H9 (cell line): ENCODE measurements around the gene GFOD2. TPM values are rescaled to one million over a fixed set of nuclear protein-coding genes. Genes with fewer than 3 reads are reported as not detected.

Source experiments
- DNase-seq: peaks from one replicate; pipeline ENCODE4 v3.0.0-alpha.2; 2017
- H2AFZ ChIP-seq: one replicate; pipeline ENCODE4 v1.6.1; 2013; ENCODE audit warnings: mild to moderate bottlenecking, low read length, control low read depth, moderate library complexity
- H2AK5ac ChIP-seq: 2 replicates; pipeline ENCODE4 v1.6.1; 2013; ENCODE audit warnings: low read length, control low read depth, mixed read lengths; ENCODE audit not compliant: insufficient read length
- H2BK120ac ChIP-seq: one replicate; pipeline ENCODE4 v1.6.1; 2013; ENCODE audit warnings: low read depth, mild to moderate bottlenecking, low read length, control low read depth, inconsistent platforms; ENCODE audit not compliant: poor library complexity, severe bottlenecking
- H2BK12ac ChIP-seq: 2 replicates; pipeline ENCODE4 v1.6.1; 2013; ENCODE audit warnings: low read length, control low read depth, mixed read lengths, low read depth; ENCODE audit not compliant: insufficient read length
- H2BK15ac ChIP-seq: 2 replicates; pipeline ENCODE4 v1.6.1; 2013; ENCODE audit warnings: low read depth, low read length, control low read depth
- H2BK20ac ChIP-seq: one replicate; pipeline ENCODE4 v1.6.1; 2013; ENCODE audit warnings: low read depth, mild to moderate bottlenecking, low read length, control low read depth, inconsistent platforms; ENCODE audit not compliant: poor library complexity, severe bottlenecking
- H2BK5ac ChIP-seq: 2 replicates; pipeline ENCODE4 v1.6.1; 2013; ENCODE audit warnings: low read length, control low read depth, mixed read lengths; ENCODE audit not compliant: insufficient read length
- H3K14ac ChIP-seq: 2 replicates; pipeline ENCODE4 v1.6.1; 2013; ENCODE audit warnings: low read length, control low read depth; ENCODE audit not compliant: insufficient read depth
- H3K18ac ChIP-seq: 2 replicates; pipeline ENCODE4 v1.6.1; 2013; ENCODE audit warnings: low read depth, mild to moderate bottlenecking, mixed read lengths, low read length, control low read depth; ENCODE audit not compliant: insufficient read length
- H3K23ac ChIP-seq: 2 replicates; pipeline ENCODE4 v1.6.1; 2013; ENCODE audit warnings: low read length, control low read depth, mixed read lengths, low read depth; ENCODE audit not compliant: insufficient read length
- H3K23me2 ChIP-seq: 2 replicates; pipeline ENCODE4 v1.6.1; 2013; ENCODE audit warnings: low read depth, mild to moderate bottlenecking, mixed read lengths, low read length, control low read depth; ENCODE audit not compliant: insufficient read length, poor library complexity, severe bottlenecking
- H3K27ac ChIP-seq: 2 replicates; pipeline ENCODE4 v1.5.1; 2013; ENCODE audit warnings: low read length, control low read depth, mixed read lengths, low read depth; ENCODE audit not compliant: insufficient read length
- H3K27me3 ChIP-seq: 2 replicates; pipeline ENCODE4 v1.6.1; 2013; ENCODE audit warnings: low read length, control low read depth, inconsistent platforms; ENCODE audit not compliant: insufficient read depth
- H3K4ac ChIP-seq: 2 replicates; pipeline ENCODE4 v1.6.1; 2013; ENCODE audit warnings: low read depth, mild to moderate bottlenecking, control low read depth, inconsistent platforms, low read length, moderate library complexity
- H3K4me1 ChIP-seq: 2 replicates; pipeline ENCODE4 v1.6.1; 2013; ENCODE audit warnings: low read length, control low read depth, inconsistent platforms; ENCODE audit not compliant: insufficient read depth
- H3K4me2 ChIP-seq: 2 replicates; pipeline ENCODE4 v1.6.1; 2013; ENCODE audit warnings: low read length, control low read depth, mixed read lengths; ENCODE audit not compliant: insufficient read length, insufficient read depth
- H3K56ac ChIP-seq: 2 replicates; pipeline ENCODE4 v1.6.1; 2013; ENCODE audit warnings: low read depth, mild to moderate bottlenecking, mixed read lengths, low read length, control low read depth; ENCODE audit not compliant: insufficient read length
- H3K79me1 ChIP-seq: 2 replicates; pipeline ENCODE4 v1.6.1; 2013; ENCODE audit warnings: low read depth, mild to moderate bottlenecking, moderate library complexity, low read length, control low read depth, inconsistent platforms; ENCODE audit not compliant: insufficient read depth, poor library complexity, severe bottlenecking
- H3K79me2 ChIP-seq: 2 replicates; pipeline ENCODE4 v1.6.1; 2013; ENCODE audit warnings: low read length, control low read depth, inconsistent platforms; ENCODE audit not compliant: insufficient read depth
- H3K9ac ChIP-seq: 2 replicates; pipeline ENCODE4 v1.6.1; 2013; ENCODE audit warnings: low read length, control low read depth, mixed read lengths; ENCODE audit not compliant: insufficient read length; ENCODE audit errors: extremely low read depth
- H3K9me3 ChIP-seq: one replicate; pipeline ENCODE4 v1.6.1; 2013; ENCODE audit warnings: low read depth, low read length, inconsistent platforms; ENCODE audit not compliant: control insufficient read depth
- H3T11ph ChIP-seq: one replicate; pipeline ENCODE4 v1.6.1; 2013; ENCODE audit warnings: mild to moderate bottlenecking, low read length, control low read depth, inconsistent platforms
- H4K20me1 ChIP-seq: one replicate; pipeline ENCODE4 v1.6.1; 2013; ENCODE audit not compliant: control insufficient read depth, insufficient read length, insufficient read depth
- H4K5ac ChIP-seq: 2 replicates; pipeline ENCODE4 v1.6.1; 2013; ENCODE audit warnings: low read depth, mild to moderate bottlenecking, mixed read lengths, low read length, control low read depth; ENCODE audit not compliant: insufficient read length
- H4K8ac ChIP-seq: replicated peaks from 2 replicates; pipeline ENCODE4 v1.6.1; 2013; ENCODE audit warnings: low read length, control low read depth, mixed read lengths, low read depth; ENCODE audit not compliant: insufficient read length
- H4K91ac ChIP-seq: 2 replicates; pipeline ENCODE4 v1.6.1; 2013; ENCODE audit warnings: low read depth, mild to moderate bottlenecking, moderate library complexity, mixed read lengths, low read length, control low read depth; ENCODE audit not compliant: insufficient read length
- H3K27ac Mint-ChIP-seq, 3 experiments: 2 replicates in 2 of 3; 3 replicates in 1 of 3; pipeline ENCODE4 v1.8.0; 2020 to 2021; ENCODE audit warnings: mixed read lengths in 3 of 3, mild to moderate bottlenecking in 1 of 3, moderate library complexity in 1 of 3
- H3K27me3 Mint-ChIP-seq: 2 replicates; pipeline ENCODE4 v1.8.0; 2021; ENCODE audit warnings: low read depth, mild to moderate bottlenecking, moderate library complexity, mixed read lengths
- H3K36me3 Mint-ChIP-seq, 3 experiments: 2 replicates in 2 of 3; 3 replicates in 1 of 3; pipeline ENCODE4 v1.8.0; 2020 to 2021; ENCODE audit warnings: low read depth in 3 of 3, mixed read lengths in 3 of 3; ENCODE audit not compliant: insufficient read depth in 1 of 3
- H3K4me1 Mint-ChIP-seq, 2 experiments: 2 replicates each; pipeline ENCODE4 v1.8.0; 2020; ENCODE audit warnings: mixed read lengths in 2 of 2
- H3K4me3 Mint-ChIP-seq, 2 experiments: 2 replicates in 1 of 2; 3 replicates in 1 of 2; pipeline ENCODE4 v1.8.0; 2020 to 2021; ENCODE audit warnings: mild to moderate bottlenecking in 2 of 2, mixed read lengths in 2 of 2, moderate library complexity in 1 of 2
- H3K9me3 Mint-ChIP-seq, 2 experiments: 2 replicates in 1 of 2; 3 replicates in 1 of 2; pipeline ENCODE4 v1.8.0; 2020; ENCODE audit warnings: mild to moderate bottlenecking in 2 of 2, mixed read lengths in 2 of 2, moderate library complexity in 1 of 2
- WGBS: extraction: QIAGEN DNeasy Blood & Tissue Kit; methylation state at CpG from one replicate; pipeline ENCODE4 v1.1.7; 2013; ENCODE audit warnings: missing lambda C conversion rate, low lambda C conversion rate, mixed read lengths; ENCODE audit not compliant: insufficient read length; ENCODE audit errors: extremely low coverage; 5-methylcytosine and 5-hydroxymethylcytosine counted together
- total RNA-seq: library from RNA; stranded (reverse); gene quantifications from 2 replicates; pipeline ENCODE4 v1.2.1, GENCODE V29; 2021
- TF ChIP-seq, protein P1 (sequence below): fragments of 200-600 bp; sonication (generic); conservative IDR thresholded peaks from 3 replicates; pipeline ENCODE4 v1.8.0; 2021; ENCODE audit warnings: antibody characterized with exemption, mild to moderate bottlenecking

GFOD2 gene
- total RNA-seq, 1 experiment from 2014 or later = 21.8 TPM

DNA sequence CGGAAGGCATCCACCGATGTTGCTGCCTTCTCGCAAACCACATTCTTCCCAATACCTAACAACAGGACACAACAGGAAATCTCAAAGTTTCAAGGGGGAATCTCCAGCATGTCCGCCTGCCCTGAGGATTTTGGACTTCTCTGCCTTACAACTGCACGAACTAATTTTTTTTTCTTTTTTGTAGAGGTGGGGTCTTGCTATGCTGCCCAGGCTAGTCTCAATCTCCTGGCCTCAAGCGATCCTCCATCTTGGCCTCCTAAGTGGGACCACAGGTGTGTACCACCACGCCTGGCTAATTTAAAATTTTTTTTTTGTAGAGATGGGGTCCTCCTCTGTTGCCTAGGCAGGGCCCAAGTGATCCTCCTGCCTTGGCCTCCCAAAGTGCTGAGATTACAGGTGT lies 43.1 kb downstream of the GFOD2 start:
- Histone ChIP-seq H3K27me3 (no peaks in the 10 kb centered on the region), H3K4me1 (no peaks in the 10 kb centered on the region), H2BK5ac (no peak overlapping the region), H3K23ac (no peak overlapping the region), H3K18ac (no peak overlapping the region), H2AK5ac (no peak overlapping the region), H2BK12ac (no peak overlapping the region), H3K14ac (no peak overlapping the region), H3K79me2 (no peaks in the 10 kb centered on the region), H2BK120ac (no peak overlapping the region), H3K56ac (no peak overlapping the region), H4K8ac (no peak overlapping the region), H2BK20ac (no peak overlapping the region), H3K9me3 (no peaks in the 10 kb centered on the region), H3K4ac (no peak overlapping the region), H4K20me1 (peaks cover 3% of the 10 kb centered on the region), H3K79me1 (no peaks in the 10 kb centered on the region), H4K5ac (no peak overlapping the region), H3T11ph (no peak overlapping the region), H4K91ac (no peak overlapping the region), H3K9ac (no peak overlapping the region), H2AFZ (no peak overlapping the region), H2BK15ac (no peak overlapping the region), H3K23me2 (no peaks in the 10 kb centered on the region), H3K4me2 (no peak overlapping the region), H3K27ac (no peak overlapping the region)
- whole genome bisulfite sequencing = no CpG with 5 or more reads among the region's 7 CpGs
- Mint-ChIP-seq H3K9me3 (no peaks in the 10 kb centered on the region), H3K27me3 (no peaks in the 10 kb centered on the region), H3K36me3 (peaks cover 0 to 11% (median 4%) of the 10 kb centered on the region in 3 experiments; a peak in 4 of 7 replicates), H3K4me1 (0 out of 4 replicates have a peak, but pooled peaks cover 0 to 2% of the 10 kb centered on the region in 2 experiments), H3K27ac (peak overlapping the region in 2 of 3 experiments; percentile 40 to 77; a peak in 1 of 7 replicates), H3K4me3 (no peak overlapping the region)
- DNase-seq = no peak
- TF ChIP-seq, protein P1, sequence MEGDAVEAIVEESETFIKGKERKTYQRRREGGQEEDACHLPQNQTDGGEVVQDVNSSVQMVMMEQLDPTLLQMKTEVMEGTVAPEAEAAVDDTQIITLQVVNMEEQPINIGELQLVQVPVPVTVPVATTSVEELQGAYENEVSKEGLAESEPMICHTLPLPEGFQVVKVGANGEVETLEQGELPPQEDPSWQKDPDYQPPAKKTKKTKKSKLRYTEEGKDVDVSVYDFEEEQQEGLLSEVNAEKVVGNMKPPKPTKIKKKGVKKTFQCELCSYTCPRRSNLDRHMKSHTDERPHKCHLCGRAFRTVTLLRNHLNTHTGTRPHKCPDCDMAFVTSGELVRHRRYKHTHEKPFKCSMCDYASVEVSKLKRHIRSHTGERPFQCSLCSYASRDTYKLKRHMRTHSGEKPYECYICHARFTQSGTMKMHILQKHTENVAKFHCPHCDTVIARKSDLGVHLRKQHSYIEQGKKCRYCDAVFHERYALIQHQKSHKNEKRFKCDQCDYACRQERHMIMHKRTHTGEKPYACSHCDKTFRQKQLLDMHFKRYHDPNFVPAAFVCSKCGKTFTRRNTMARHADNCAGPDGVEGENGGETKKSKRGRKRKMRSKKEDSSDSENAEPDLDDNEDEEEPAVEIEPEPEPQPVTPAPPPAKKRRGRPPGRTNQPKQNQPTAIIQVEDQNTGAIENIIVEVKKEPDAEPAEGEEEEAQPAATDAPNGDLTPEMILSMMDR = no peak
